H9 (cell line): ENCODE data around the gene GRID1. TPM values are rescaled to one million over a fixed set of nuclear protein-coding genes. Genes with fewer than 3 reads are reported as not detected.

Experiments
- DNase-seq: peaks from one replicate; pipeline ENCODE4 v3.0.0-alpha.2; 2017
- H2AFZ ChIP-seq: one replicate; pipeline ENCODE4 v1.6.1; 2013; ENCODE audit warnings: mild to moderate bottlenecking, low read length, control low read depth, moderate library complexity
- H2AK5ac ChIP-seq: 2 replicates; pipeline ENCODE4 v1.6.1; 2013; ENCODE audit warnings: low read length, control low read depth, mixed read lengths; ENCODE audit not compliant: insufficient read length
- H2BK120ac ChIP-seq: one replicate; pipeline ENCODE4 v1.6.1; 2013; ENCODE audit warnings: low read depth, mild to moderate bottlenecking, low read length, control low read depth, inconsistent platforms; ENCODE audit not compliant: poor library complexity, severe bottlenecking
- H2BK12ac ChIP-seq: 2 replicates; pipeline ENCODE4 v1.6.1; 2013; ENCODE audit warnings: low read length, control low read depth, mixed read lengths, low read depth; ENCODE audit not compliant: insufficient read length
- H2BK15ac ChIP-seq: 2 replicates; pipeline ENCODE4 v1.6.1; 2013; ENCODE audit warnings: low read depth, low read length, control low read depth
- H2BK20ac ChIP-seq: one replicate; pipeline ENCODE4 v1.6.1; 2013; ENCODE audit warnings: low read depth, mild to moderate bottlenecking, low read length, control low read depth, inconsistent platforms; ENCODE audit not compliant: poor library complexity, severe bottlenecking
- H2BK5ac ChIP-seq: 2 replicates; pipeline ENCODE4 v1.6.1; 2013; ENCODE audit warnings: low read length, control low read depth, mixed read lengths; ENCODE audit not compliant: insufficient read length
- H3K14ac ChIP-seq: 2 replicates; pipeline ENCODE4 v1.6.1; 2013; ENCODE audit warnings: low read length, control low read depth; ENCODE audit not compliant: insufficient read depth
- H3K18ac ChIP-seq: 2 replicates; pipeline ENCODE4 v1.6.1; 2013; ENCODE audit warnings: low read depth, mild to moderate bottlenecking, mixed read lengths, low read length, control low read depth; ENCODE audit not compliant: insufficient read length
- H3K23ac ChIP-seq: 2 replicates; pipeline ENCODE4 v1.6.1; 2013; ENCODE audit warnings: low read length, control low read depth, mixed read lengths, low read depth; ENCODE audit not compliant: insufficient read length
- H3K23me2 ChIP-seq: 2 replicates; pipeline ENCODE4 v1.6.1; 2013; ENCODE audit warnings: low read depth, mild to moderate bottlenecking, mixed read lengths, low read length, control low read depth; ENCODE audit not compliant: insufficient read length, poor library complexity, severe bottlenecking
- H3K27ac ChIP-seq: 2 replicates; pipeline ENCODE4 v1.5.1; 2013; ENCODE audit warnings: low read length, control low read depth, mixed read lengths, low read depth; ENCODE audit not compliant: insufficient read length
- H3K27me3 ChIP-seq: 2 replicates; pipeline ENCODE4 v1.6.1; 2013; ENCODE audit warnings: low read length, control low read depth, inconsistent platforms; ENCODE audit not compliant: insufficient read depth
- H3K4ac ChIP-seq: 2 replicates; pipeline ENCODE4 v1.6.1; 2013; ENCODE audit warnings: low read depth, mild to moderate bottlenecking, control low read depth, inconsistent platforms, low read length, moderate library complexity
- H3K4me1 ChIP-seq: 2 replicates; pipeline ENCODE4 v1.6.1; 2013; ENCODE audit warnings: low read length, control low read depth, inconsistent platforms; ENCODE audit not compliant: insufficient read depth
- H3K4me2 ChIP-seq: 2 replicates; pipeline ENCODE4 v1.6.1; 2013; ENCODE audit warnings: low read length, control low read depth, mixed read lengths; ENCODE audit not compliant: insufficient read length, insufficient read depth
- H3K56ac ChIP-seq: 2 replicates; pipeline ENCODE4 v1.6.1; 2013; ENCODE audit warnings: low read depth, mild to moderate bottlenecking, mixed read lengths, low read length, control low read depth; ENCODE audit not compliant: insufficient read length
- H3K79me1 ChIP-seq: 2 replicates; pipeline ENCODE4 v1.6.1; 2013; ENCODE audit warnings: low read depth, mild to moderate bottlenecking, moderate library complexity, low read length, control low read depth, inconsistent platforms; ENCODE audit not compliant: insufficient read depth, poor library complexity, severe bottlenecking
- H3K79me2 ChIP-seq: 2 replicates; pipeline ENCODE4 v1.6.1; 2013; ENCODE audit warnings: low read length, control low read depth, inconsistent platforms; ENCODE audit not compliant: insufficient read depth
- H3K9ac ChIP-seq: 2 replicates; pipeline ENCODE4 v1.6.1; 2013; ENCODE audit warnings: low read length, control low read depth, mixed read lengths; ENCODE audit not compliant: insufficient read length; ENCODE audit errors: extremely low read depth
- H3K9me3 ChIP-seq: one replicate; pipeline ENCODE4 v1.6.1; 2013; ENCODE audit warnings: low read depth, low read length, inconsistent platforms; ENCODE audit not compliant: control insufficient read depth
- H3T11ph ChIP-seq: one replicate; pipeline ENCODE4 v1.6.1; 2013; ENCODE audit warnings: mild to moderate bottlenecking, low read length, control low read depth, inconsistent platforms
- H4K20me1 ChIP-seq: one replicate; pipeline ENCODE4 v1.6.1; 2013; ENCODE audit not compliant: control insufficient read depth, insufficient read length, insufficient read depth
- H4K5ac ChIP-seq: 2 replicates; pipeline ENCODE4 v1.6.1; 2013; ENCODE audit warnings: low read depth, mild to moderate bottlenecking, mixed read lengths, low read length, control low read depth; ENCODE audit not compliant: insufficient read length
- H4K8ac ChIP-seq: replicated peaks from 2 replicates; pipeline ENCODE4 v1.6.1; 2013; ENCODE audit warnings: low read length, control low read depth, mixed read lengths, low read depth; ENCODE audit not compliant: insufficient read length
- H4K91ac ChIP-seq: 2 replicates; pipeline ENCODE4 v1.6.1; 2013; ENCODE audit warnings: low read depth, mild to moderate bottlenecking, moderate library complexity, mixed read lengths, low read length, control low read depth; ENCODE audit not compliant: insufficient read length
- H3K27ac Mint-ChIP-seq, 3 experiments: 2 replicates in 2 of 3; 3 replicates in 1 of 3; pipeline ENCODE4 v1.8.0; 2020 to 2021; ENCODE audit warnings: mixed read lengths in 3 of 3, mild to moderate bottlenecking in 1 of 3, moderate library complexity in 1 of 3
- H3K27me3 Mint-ChIP-seq: 2 replicates; pipeline ENCODE4 v1.8.0; 2021; ENCODE audit warnings: low read depth, mild to moderate bottlenecking, moderate library complexity, mixed read lengths
- H3K36me3 Mint-ChIP-seq, 3 experiments: 2 replicates in 2 of 3; 3 replicates in 1 of 3; pipeline ENCODE4 v1.8.0; 2020 to 2021; ENCODE audit warnings: low read depth in 3 of 3, mixed read lengths in 3 of 3; ENCODE audit not compliant: insufficient read depth in 1 of 3
- H3K4me1 Mint-ChIP-seq, 2 experiments: 2 replicates each; pipeline ENCODE4 v1.8.0; 2020; ENCODE audit warnings: mixed read lengths in 2 of 2
- H3K4me3 Mint-ChIP-seq, 2 experiments: 2 replicates in 1 of 2; 3 replicates in 1 of 2; pipeline ENCODE4 v1.8.0; 2020 to 2021; ENCODE audit warnings: mild to moderate bottlenecking in 2 of 2, mixed read lengths in 2 of 2, moderate library complexity in 1 of 2
- H3K9me3 Mint-ChIP-seq, 2 experiments: 2 replicates in 1 of 2; 3 replicates in 1 of 2; pipeline ENCODE4 v1.8.0; 2020; ENCODE audit warnings: mild to moderate bottlenecking in 2 of 2, mixed read lengths in 2 of 2, moderate library complexity in 1 of 2
- CTCF ChIP-seq: fragments of 200-600 bp; sonication (generic); conservative IDR thresholded peaks from 3 replicates; pipeline ENCODE4 v1.8.0; 2021; ENCODE audit warnings: antibody characterized with exemption, mild to moderate bottlenecking
- WGBS: extraction: QIAGEN DNeasy Blood & Tissue Kit; methylation state at CpG from one replicate; pipeline ENCODE4 v1.1.7; 2013; ENCODE audit warnings: missing lambda C conversion rate, low lambda C conversion rate, mixed read lengths; ENCODE audit not compliant: insufficient read length; ENCODE audit errors: extremely low coverage; 5-methylcytosine and 5-hydroxymethylcytosine counted together
- total RNA-seq: library from RNA; stranded (reverse); gene quantifications from 2 replicates; pipeline ENCODE4 v1.2.1, GENCODE V29; 2021

The GRID1 gene
- total RNA-seq, 1 experiment from 2014 or later = 0.35 TPM

GRCh38 chr10:86159797-86160196, 206.8 kb downstream of the GRID1 start:
- H3K36me3 Mint-ChIP-seq = no peaks in the 10 kb centered on the region

More at GRCh38 chr10:86159797-86160196, 206.8 kb downstream of the GRID1 start:
- no peak overlapping the region for H3K4me3 Mint-ChIP-seq
- Histone ChIP-seq H3K27me3 (no peaks in the 10 kb centered on the region), H3K56ac (no peak overlapping the region), H3K4me2 (no peak overlapping the region), H3K23me2 (no peaks in the 10 kb centered on the region), H3K79me1 (no peaks in the 10 kb centered on the region), H2BK20ac (no peak overlapping the region), H4K5ac (no peak overlapping the region), H2BK12ac (no peak overlapping the region), H3T11ph (no peak overlapping the region), H3K23ac (no peak overlapping the region), H3K14ac (no peak overlapping the region), H3K79me2 (no peaks in the 10 kb centered on the region), H3K4ac (no peak overlapping the region), H4K20me1 (no peaks in the 10 kb centered on the region), H3K4me1 (no peaks in the 10 kb centered on the region), H3K18ac (no peak overlapping the region), H2AFZ (no peak overlapping the region), H2BK5ac (no peak overlapping the region), H4K91ac (no peak overlapping the region), H3K9ac (no peak overlapping the region), H3K9me3 (no peaks in the 10 kb centered on the region), H3K27ac (no peak overlapping the region), H2BK120ac (no peak overlapping the region), H2BK15ac (no peak overlapping the region), H2AK5ac (no peak overlapping the region), H4K8ac (no peak overlapping the region)
- no peak for DNase-seq
- H3K9me3 Mint-ChIP-seq = no peaks in the 10 kb centered on the region
- H3K4me1 Mint-ChIP-seq = peaks cover 0 to 8% of the 10 kb centered on the region in 2 experiments; a peak in 3 of 4 replicates
- no peak for TF ChIP-seq CTCF
- no CpG with 5 or more reads among the region's 3 CpGs for WGBS
- H3K27me3 Mint-ChIP-seq = no peaks in the 10 kb centered on the region
- H3K27ac Mint-ChIP-seq = no peak overlapping the region
